Loucy (cell line): ENCODE results near the gene MRPL32.

ENCODE experiments used
- EZH2phosphoT487 ChIP-seq: fragments of 200-600 bp; IDR thresholded peaks from 2 replicates; pipeline ENCODE4 v1.6.1; 2018; ENCODE audit warnings: antibody characterized with exemption, mild to moderate bottlenecking, moderate library complexity, borderline replicate concordance
- TF ChIP-seq, protein P1 (sequence below): fragments of 200-600 bp; sonication (generic); conservative IDR thresholded peaks from 2 replicates; pipeline ENCODE4 v1.5.1; 2014; ENCODE audit warnings: mild to moderate bottlenecking, antibody characterized with exemption, low read length

DNA sequence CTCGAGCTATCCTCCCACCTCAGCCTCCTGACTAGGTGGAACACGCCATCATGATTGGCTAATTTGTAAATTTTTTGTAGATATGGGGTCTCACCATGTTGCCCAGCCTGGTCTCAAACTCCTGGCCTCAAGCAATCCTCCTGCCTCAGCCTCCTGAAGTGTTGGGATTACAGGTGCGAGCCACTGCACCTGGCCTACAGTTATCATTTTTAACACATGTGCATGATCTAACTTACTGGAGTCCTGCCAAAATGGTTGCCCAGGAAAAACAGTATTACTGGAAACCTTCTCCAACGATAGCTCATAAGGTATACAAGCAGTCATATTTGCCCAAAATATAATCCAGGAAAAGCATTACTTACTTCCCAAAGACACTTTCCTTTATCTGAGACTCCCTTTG, 20.2 kb downstream of the MRPL32 start:
- TF ChIP-seq, protein P1, sequence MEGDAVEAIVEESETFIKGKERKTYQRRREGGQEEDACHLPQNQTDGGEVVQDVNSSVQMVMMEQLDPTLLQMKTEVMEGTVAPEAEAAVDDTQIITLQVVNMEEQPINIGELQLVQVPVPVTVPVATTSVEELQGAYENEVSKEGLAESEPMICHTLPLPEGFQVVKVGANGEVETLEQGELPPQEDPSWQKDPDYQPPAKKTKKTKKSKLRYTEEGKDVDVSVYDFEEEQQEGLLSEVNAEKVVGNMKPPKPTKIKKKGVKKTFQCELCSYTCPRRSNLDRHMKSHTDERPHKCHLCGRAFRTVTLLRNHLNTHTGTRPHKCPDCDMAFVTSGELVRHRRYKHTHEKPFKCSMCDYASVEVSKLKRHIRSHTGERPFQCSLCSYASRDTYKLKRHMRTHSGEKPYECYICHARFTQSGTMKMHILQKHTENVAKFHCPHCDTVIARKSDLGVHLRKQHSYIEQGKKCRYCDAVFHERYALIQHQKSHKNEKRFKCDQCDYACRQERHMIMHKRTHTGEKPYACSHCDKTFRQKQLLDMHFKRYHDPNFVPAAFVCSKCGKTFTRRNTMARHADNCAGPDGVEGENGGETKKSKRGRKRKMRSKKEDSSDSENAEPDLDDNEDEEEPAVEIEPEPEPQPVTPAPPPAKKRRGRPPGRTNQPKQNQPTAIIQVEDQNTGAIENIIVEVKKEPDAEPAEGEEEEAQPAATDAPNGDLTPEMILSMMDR: no peak
- TF ChIP-seq EZH2phosphoT487: no peak
